ENCODE data around the gene PLCG1.
A peak's percentile ranks its signal among the peaks of the same experiment; 100 is the strongest.

PLCG1 gene

GRCh38 chr20:41145317-41145716 lies 8.0 kb downstream of the PLCG1 start:
- no peak overlapping the region for H3K4me3 ChIP-seq (replicated peaks; ENCODE audit: low read depth, low read length)
- no peak for TF ChIP-seq CTCF (IDR thresholded peaks at IDR 0.05; ENCODE audit: low read length, missing control alignments)
- no peak for DNase-seq (ENCODE audit: low read depth)

- TF ChIP-seq CTCF (IDR thresholded peaks at IDR 0.05; ENCODE audit: low read length, missing control alignments) = no peak
- no peak overlapping the region for H3K4me3 ChIP-seq (replicated peaks; ENCODE audit: low read depth, low read length)
- DNase-seq (ENCODE audit: low read depth) = peak; percentile 46
Measured at GRCh38 chr20:41145821-41146620, 8.7 kb downstream of the PLCG1 start.

- DNase-seq (ENCODE audit: low read depth) = no peak
- TF ChIP-seq CTCF (IDR thresholded peaks at IDR 0.05; ENCODE audit: low read length, missing control alignments) = no peak
- no peak overlapping the region for H3K4me3 ChIP-seq (replicated peaks; ENCODE audit: low read depth, low read length)
Measured at GRCh38 chr20:41147767-41148191, 10.4 kb downstream of the PLCG1 start.

GRCh38 chr20:41148942-41149341 lies 11.6 kb downstream of the PLCG1 start:
- TF ChIP-seq CTCF (IDR thresholded peaks at IDR 0.05; ENCODE audit: low read length, missing control alignments) = no peak
- DNase-seq (ENCODE audit: low read depth) = no peak
- H3K4me3 ChIP-seq (replicated peaks; ENCODE audit: low read depth, low read length) = no peak overlapping the region

GRCh38 chr20:41150664-41151063 lies 13.3 kb downstream of the PLCG1 start:
- no peak for DNase-seq (ENCODE audit: low read depth)
- no peak overlapping the region for H3K4me3 ChIP-seq (replicated peaks; ENCODE audit: low read depth, low read length)
- no peak for TF ChIP-seq CTCF (IDR thresholded peaks at IDR 0.05; ENCODE audit: low read length, missing control alignments)

GRCh38 chr20:41151134-41151869 lies 14.0 kb downstream of the PLCG1 start:
- no peak for TF ChIP-seq CTCF (IDR thresholded peaks at IDR 0.05; ENCODE audit: low read length, missing control alignments)
- H3K4me3 ChIP-seq (replicated peaks; ENCODE audit: low read depth, low read length) = no peak overlapping the region
- DNase-seq (ENCODE audit: low read depth) = no peak
